ENCODE results near the gene ABCG4. TPM values are rescaled to one million over a fixed set of nuclear protein-coding genes. Genes with fewer than 3 reads are reported as not detected.
"Not testable (repeated sequence)": the region's sequence is repeated elsewhere in the genome, so short reads cannot be mapped to it uniquely, and the experiment has no call there.

ABCG4 gene
- total RNA-seq: not detected

GRCh38 chr11:119149018-119149785 is at the start of gene ABCG4:
ABCG4 (plus strand) TSS chr11:119149052; CDS start chr11:119149966, 914 bp downstream.
- peaks cover 2% of the 10 kb centered on the region for H3K4me1 Mint-ChIP-seq
- peak; percentile 29 for DNase-seq
- H3K36me3 Mint-ChIP-seq (ENCODE audit: low read depth): no peaks in the 10 kb centered on the region
- H3K4me3 Mint-ChIP-seq: peak within 1 kb of the TSS; percentile 53
- no peak within 1 kb of the TSS for H3K27ac Mint-ChIP-seq
- H3K9me3 Mint-ChIP-seq: no peaks in the 10 kb centered on the region
- CTCF ChIA-PET: interaction anchor here (0.6 to 9.0 kb wide), 4 partner anchors 14 to 207 kb away, joined by 3 to 38 read pairs (median 4); partner anchors contain the start of gene NLRX1
- POLR2A ChIA-PET: interaction anchor here (0.8 to 2.5 kb wide), 4 partner anchors 20 to 47 kb away, joined by 3 to 11 read pairs (median 5); partner anchors contain the start of genes C2CD2L, DPAGT1 and NLRX1
- peaks cover 60% of the 10 kb centered on the region for H3K27me3 Mint-ChIP-seq

GRCh38 chr11:119099711-119100110 is 49.1 kb upstream of the ABCG4 start:
- Mint-ChIP-seq H3K27ac (peak overlapping the region; percentile 17), H3K4me3 (peak overlapping the region; percentile 92), H3K36me3 (ENCODE audit: low read depth) (peaks cover 50% of the 10 kb centered on the region), H3K9me3 (no peaks in the 10 kb centered on the region), H3K27me3 (no peaks in the 10 kb centered on the region), H3K4me1 (peaks cover 55% of the 10 kb centered on the region)
- ChIA-PET CTCF (interaction anchor here (0.7 to 2.1 kb wide), 5 partner anchors 9 to 239 kb away, joined by 3 to 12 read pairs (median 6); partner anchors contain the start of genes HMBS and VPS11), POLR2A (interaction anchor here (1.0 to 9.7 kb wide), 4 partner anchors 10 to 32 kb away, joined by 3 to 219 read pairs (median 9); partner anchors contain the start of genes C2CD2L, HMBS and VPS11)
- no peak for DNase-seq

DNA sequence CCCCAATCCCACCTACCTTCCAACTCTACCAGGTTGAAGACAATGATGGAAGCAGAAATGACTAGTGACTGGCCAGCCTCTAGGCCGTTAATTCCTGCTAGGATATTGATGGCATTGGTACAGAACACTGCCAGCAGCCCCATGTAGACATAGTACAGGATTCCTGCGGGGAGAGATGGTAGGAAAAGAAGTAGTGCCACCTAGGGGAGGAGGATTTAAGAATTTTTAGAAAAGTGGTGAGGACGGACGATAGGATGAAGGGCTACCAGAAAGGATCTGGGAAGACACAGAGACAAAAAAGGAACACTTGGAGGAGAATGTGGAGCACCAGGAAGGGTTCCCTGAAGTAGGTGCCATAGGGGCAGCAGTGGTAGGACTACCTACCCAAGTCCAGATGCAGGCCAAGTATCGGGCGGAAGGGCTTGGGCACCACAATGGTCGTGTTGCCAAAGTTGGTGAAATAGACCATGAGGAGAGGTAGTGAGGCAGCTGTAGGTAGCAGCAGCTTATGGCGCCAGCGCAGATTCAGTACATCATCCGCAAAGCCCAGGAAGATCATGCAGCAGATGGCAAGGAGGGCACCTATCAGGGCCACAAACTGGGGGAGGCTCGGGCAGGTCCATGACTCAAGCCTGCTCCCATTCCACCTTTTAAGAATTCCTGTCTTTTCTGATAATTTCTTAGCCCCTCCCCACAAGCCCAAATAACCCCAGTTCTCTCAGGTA is 48.4 kb upstream of the ABCG4 start:
- Mint-ChIP-seq H3K4me1 (peaks cover 58% of the 10 kb centered on the region), H3K9me3 (no peaks in the 10 kb centered on the region), H3K27ac (peak overlapping the region; percentile 99), H3K36me3 (ENCODE audit: low read depth) (peaks cover 43% of the 10 kb centered on the region), H3K27me3 (no peaks in the 10 kb centered on the region), H3K4me3 (peak overlapping the region; percentile 92)
- no peak for DNase-seq
- CTCF ChIA-PET: interaction anchor here (0.7 to 2.1 kb wide), 4 partner anchors 9 to 44 kb away, joined by 3 to 12 read pairs (median 6); partner anchors contain the start of genes HMBS and VPS11
- POLR2A ChIA-PET: interaction anchor here (1.7 to 9.7 kb wide), 3 partner anchors 9 to 32 kb away, joined by 8 to 219 read pairs (median 10); partner anchors contain the start of genes C2CD2L and VPS11

- Mint-ChIP-seq H3K27me3 (no peaks in the 10 kb centered on the region), H3K4me1 (peaks cover 56% of the 10 kb centered on the region), H3K27ac (peak overlapping the region; percentile 99), H3K4me3 (peak overlapping the region; percentile 92), H3K9me3 (no peaks in the 10 kb centered on the region), H3K36me3 (ENCODE audit: low read depth) (peaks cover 39% of the 10 kb centered on the region)
- DNase-seq: no peak
- POLR2A ChIA-PET: interaction anchor here (0.7 to 2.7 kb wide), 17 partner anchors 8 to 310 kb away, joined by 3 to 43 read pairs (median 8); partner anchors contain the start of genes ABCG4, CBL, DDX6 and HINFP
- CTCF ChIA-PET: interaction anchor here (1.0 to 2.2 kb wide), 9 partner anchors 9 to 223 kb away, joined by 3 to 15 read pairs (median 5); partner anchors contain the start of genes HMBS and VPS11
Observed at GRCh38 chr11:119100994-119101758, 47.7 kb upstream of the ABCG4 start.

DNA sequence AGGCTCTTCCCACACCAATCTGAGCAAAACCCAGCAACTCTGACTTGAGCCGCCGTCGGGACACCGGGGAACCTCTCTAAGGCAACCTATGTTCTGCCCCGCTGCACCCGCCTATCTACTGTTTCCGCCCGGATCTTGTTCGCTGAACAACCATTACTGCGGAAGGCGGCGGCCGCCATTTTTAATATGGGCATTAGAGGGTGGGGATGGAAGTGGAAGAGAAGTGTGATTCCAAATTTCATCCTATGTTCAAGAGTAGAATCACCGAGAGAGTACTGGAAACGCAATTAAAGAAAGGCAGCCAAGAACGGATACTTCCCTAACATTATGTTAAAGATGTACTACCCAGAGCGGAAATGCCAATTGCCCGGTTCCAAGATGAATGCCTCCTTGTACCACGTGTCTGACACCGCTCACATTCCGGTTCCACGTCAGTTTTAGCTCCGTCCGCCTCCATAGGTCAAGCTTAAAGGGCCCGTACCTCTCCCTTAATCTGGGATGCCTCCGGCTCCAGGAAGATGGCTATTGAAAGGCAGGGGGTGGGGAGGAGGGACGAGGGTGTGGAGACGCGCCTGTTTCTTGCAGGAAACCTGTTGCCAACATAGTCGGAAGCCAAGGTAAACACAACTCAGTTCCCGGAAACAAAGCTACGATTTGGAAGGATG is 47.0 kb upstream of the ABCG4 start, which contains the start of gene DPAGT1:
DPAGT1 (minus strand) TSS at position 95 of the 665 bp plus-strand sequence. CDS start 198 bp downstream, outside the sequence.
- peak; percentile 89 for DNase-seq
- peaks cover 32% of the 10 kb centered on the region for H3K36me3 Mint-ChIP-seq (ENCODE audit: low read depth)
- no peaks in the 10 kb centered on the region for H3K9me3 Mint-ChIP-seq
- peaks cover 56% of the 10 kb centered on the region for H3K4me1 Mint-ChIP-seq
- H3K27me3 Mint-ChIP-seq: no peaks in the 10 kb centered on the region
- H3K4me3 Mint-ChIP-seq: peak within 1 kb of the TSS; percentile 92
- POLR2A ChIA-PET: interaction anchor here (0.7 to 2.7 kb wide), 21 partner anchors 9 to 311 kb away, joined by 3 to 43 read pairs (median 6); partner anchors contain the start of genes ABCG4, CBL, CENATAC and DDX6
- CTCF ChIA-PET: interaction anchor here (1.0 to 2.2 kb wide), 15 partner anchors 10 to 222 kb away, joined by 3 to 15 read pairs (median 4); partner anchors contain the start of genes CBL, HINFP, HMBS and NLRX1
- peak within 1 kb of the TSS; percentile 99 for H3K27ac Mint-ChIP-seq

- Mint-ChIP-seq H3K4me3 (peak overlapping the region; percentile 92), H3K4me1 (peaks cover 51% of the 10 kb centered on the region), H3K36me3 (ENCODE audit: low read depth) (peaks cover 21% of the 10 kb centered on the region), H3K27ac (peak overlapping the region; percentile 99)
- H3K27me3 Mint-ChIP-seq, H3K9me3 Mint-ChIP-seq, DNase-seq: not testable (repeated sequence)
- ChIA-PET CTCF (interaction anchor here (1.3 to 2.2 kb wide), 3 partner anchors 15 to 93 kb away, joined by 5 to 6 read pairs (median 6); partner anchors contain the start of gene TRAPPC4), POLR2A (interaction anchor here (0.9 to 2.7 kb wide), 14 partner anchors 10 to 227 kb away, joined by 3 to 43 read pairs (median 10); partner anchors contain the start of genes ABCG4, CENATAC, HINFP and HMBS)
Observed at GRCh38 chr11:119103161-119103664, 45.6 kb upstream of the ABCG4 start.

DNA sequence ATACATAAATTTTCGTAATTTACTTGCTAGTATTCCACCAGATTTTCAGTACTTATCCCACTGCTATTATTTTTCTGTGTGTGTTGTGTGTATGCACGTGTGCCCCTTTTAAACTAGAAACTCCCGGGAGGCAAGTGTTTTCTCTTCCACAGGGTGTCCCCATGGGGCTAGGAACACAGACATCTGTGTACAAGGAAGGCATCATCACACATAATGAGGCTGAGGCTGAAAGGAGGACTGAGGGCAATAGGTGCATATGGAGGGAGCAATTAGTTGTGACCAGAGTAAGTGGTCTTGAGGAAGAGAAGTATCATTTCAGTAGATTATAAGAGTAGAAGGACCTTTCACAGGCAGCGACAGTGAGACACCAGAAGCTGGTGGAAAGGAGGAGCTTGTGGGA is 45.1 kb upstream of the ABCG4 start:
- Mint-ChIP-seq H3K9me3 (no peaks in the 10 kb centered on the region), H3K36me3 (ENCODE audit: low read depth) (peaks cover 21% of the 10 kb centered on the region), H3K27ac (peak overlapping the region; percentile 34), H3K4me1 (peaks cover 51% of the 10 kb centered on the region), H3K27me3 (no peaks in the 10 kb centered on the region), H3K4me3 (peak overlapping the region; percentile 31)
- ChIA-PET POLR2A (interaction anchor here (1.1 to 2.7 kb wide), 4 partner anchors 8 to 22 kb away, joined by 4 to 22 read pairs (median 4); no protein-coding TSS in a partner anchor), CTCF (interaction anchor here (2.2 kb wide), 1 partner anchor 93 kb away, joined by 6 read pairs; no protein-coding TSS in a partner anchor)
- DNase-seq: no peak

DNA sequence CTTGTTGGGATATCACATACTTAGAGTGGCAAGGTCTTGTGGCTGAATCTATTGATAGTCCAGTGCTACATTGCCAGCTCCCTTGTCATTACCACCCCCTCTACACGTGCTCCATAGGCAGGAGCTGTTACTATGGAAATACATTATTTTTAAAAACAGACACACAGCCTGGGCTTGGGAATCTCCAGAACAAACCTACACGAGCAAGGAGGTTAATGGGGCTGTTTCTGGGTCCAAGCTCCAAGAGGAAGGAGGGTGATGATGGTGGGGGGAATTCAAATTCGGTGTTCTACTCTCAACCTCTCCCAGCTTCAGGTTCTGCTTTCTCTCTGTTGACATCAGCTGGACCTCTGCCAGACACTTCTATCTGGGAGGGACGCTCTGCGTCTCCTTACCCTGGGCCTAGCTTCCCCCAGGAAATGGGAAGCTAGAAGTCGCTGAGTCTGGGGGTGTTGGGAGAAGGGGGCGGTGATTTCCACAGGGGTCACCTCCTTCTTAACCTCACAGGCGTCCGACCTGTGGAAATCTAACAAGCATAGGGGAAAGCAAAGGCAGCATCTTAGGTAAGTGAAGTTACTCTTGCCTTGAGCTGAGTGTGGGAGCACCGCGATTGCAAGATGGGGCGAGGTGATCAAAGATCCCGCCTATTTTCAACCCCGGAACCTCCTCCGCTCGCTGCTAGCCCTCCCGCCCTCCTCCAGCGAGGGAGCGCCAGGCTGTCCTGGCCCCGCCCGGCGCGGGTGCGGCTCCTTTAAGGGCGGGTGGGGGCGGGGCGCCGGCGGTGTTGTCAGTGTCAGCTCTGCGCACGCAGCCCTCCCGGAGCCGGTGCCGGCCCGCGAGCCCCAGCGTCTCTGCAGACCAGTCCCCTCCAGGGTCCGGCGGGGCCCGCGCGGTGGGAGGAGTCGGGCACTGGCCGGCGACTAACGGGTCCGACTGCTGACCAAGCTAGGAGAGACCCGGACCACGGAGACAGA is 42.0 kb upstream of the ABCG4 start, which contains the start of gene C2CD2L:
C2CD2L (plus strand) TSS at position 781 of the 974 bp plus-strand sequence. CDS start 398 bp downstream, outside the sequence.
- DNase-seq: peak; percentile 94
- no peaks in the 10 kb centered on the region for H3K9me3 Mint-ChIP-seq
- H3K27ac Mint-ChIP-seq: peak within 1 kb of the TSS; percentile 78
- ChIA-PET CTCF (interaction anchor here (0.5 to 2.3 kb wide), 14 partner anchors 9 to 215 kb away, joined by 3 to 12 read pairs (median 4); partner anchors contain the start of genes HINFP, NLRX1 and VPS11), POLR2A (interaction anchor here (0.6 to 8.1 kb wide), 21 partner anchors 9 to 316 kb away, joined by 3 to 219 read pairs (median 6); partner anchors contain the start of genes ABCG4, CBL, CENATAC and DDX6)
- H3K27me3 Mint-ChIP-seq: no peaks in the 10 kb centered on the region
- H3K36me3 Mint-ChIP-seq (ENCODE audit: low read depth): peaks cover 28% of the 10 kb centered on the region
- peaks cover 55% of the 10 kb centered on the region for H3K4me1 Mint-ChIP-seq
- H3K4me3 Mint-ChIP-seq: peak within 1 kb of the TSS; percentile 88

DNA sequence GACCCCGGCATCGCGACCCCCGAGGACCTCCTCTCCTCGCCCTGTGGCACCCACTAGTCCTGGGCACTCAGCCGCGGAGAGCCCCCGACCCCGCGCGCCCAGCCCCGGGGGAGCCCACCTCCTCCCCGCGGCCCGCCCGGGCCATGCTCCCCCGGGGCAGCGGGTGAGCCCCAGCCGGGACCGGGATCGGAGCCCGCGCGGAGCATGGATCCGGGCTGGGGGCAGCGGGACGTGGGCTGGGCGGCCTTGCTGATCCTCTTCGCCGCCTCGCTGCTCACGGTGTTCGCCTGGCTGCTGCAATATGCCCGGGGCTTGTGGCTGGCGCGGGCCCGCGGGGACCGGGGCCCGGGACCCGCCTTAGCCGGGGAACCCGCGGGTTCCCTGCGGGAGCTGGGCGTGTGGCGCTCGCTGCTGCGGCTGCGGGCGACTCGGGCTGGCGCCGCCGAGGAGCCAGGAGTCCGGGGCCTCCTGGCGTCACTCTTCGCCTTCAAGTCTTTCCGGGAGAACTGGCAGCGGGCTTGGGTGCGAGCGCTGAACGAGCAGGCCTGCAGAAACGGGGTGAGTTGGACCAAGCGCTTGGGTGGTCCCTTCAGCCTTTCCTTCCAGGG is 41.2 kb upstream of the ABCG4 start:
- no peaks in the 10 kb centered on the region for H3K9me3 Mint-ChIP-seq
- H3K27me3 Mint-ChIP-seq: no peaks in the 10 kb centered on the region
- CTCF ChIA-PET: interaction anchor here (0.6 to 2.3 kb wide), 9 partner anchors 11 to 214 kb away, joined by 3 to 11 read pairs (median 5); partner anchors contain the start of genes HINFP, NLRX1 and VPS11
- H3K4me1 Mint-ChIP-seq: peaks cover 52% of the 10 kb centered on the region
- POLR2A ChIA-PET: interaction anchor here (0.5 to 8.1 kb wide), 17 partner anchors 8 to 227 kb away, joined by 3 to 219 read pairs (median 10); partner anchors contain the start of genes ABCG4, CBL, CENATAC and HINFP
- DNase-seq: no peak
- H3K36me3 Mint-ChIP-seq (ENCODE audit: low read depth): peaks cover 32% of the 10 kb centered on the region
- H3K4me3 Mint-ChIP-seq: peak overlapping the region; percentile 88
- H3K27ac Mint-ChIP-seq: peak overlapping the region; percentile 77
